ENCODE measurements around the gene ADORA1. TPM values are rescaled to one million over a fixed set of nuclear protein-coding genes. Genes with fewer than 3 reads are reported as not detected.

Gene ADORA1
- total and polyA plus RNA-seq, 10 of the 15 experiments (the other 5 are each of a cell fraction or from before 2014, with no cell fraction given): not detected

GRCh38 chr1:203199816-203200571 is 72.5 kb downstream of the ADORA1 start:
- intact Hi-C loops (cut with micrococcal nuclease; ENCODE audit: unreplicated experiment) (no loop called here), in situ Hi-C loops (cut with MboI) (no loop called here)
- Histone ChIP-seq H3K4me1 (ENCODE audit: control insufficient read depth, insufficient read depth, low read length) (no peaks in the 10 kb centered on the region), H3K27me3 (replicated peaks in 1 of 2; ENCODE audit: control insufficient read depth in 2 of 2, insufficient read depth in 2 of 2, low read length in 1 of 2) (peaks cover 0 to 5% of the 10 kb centered on the region in 2 experiments; a peak in 3 of 4 replicates), H3K27ac (ENCODE audit: control insufficient read depth, insufficient read depth) (no peak overlapping the region), H3K4me2 (ENCODE audit: control insufficient read depth, insufficient read depth) (no peak overlapping the region), H3K79me2 (ENCODE audit: control insufficient read depth, insufficient read depth, low read length) (no peaks in the 10 kb centered on the region), H4K20me1 (ENCODE audit: control insufficient read depth, insufficient read depth) (no peaks in the 10 kb centered on the region; the same call in 1 of the 2 replicates), H2AFZ (ENCODE audit: control insufficient read depth, low read depth, low read length) (no peak overlapping the region), H3K4me3 (no peak overlapping the region), H3K9ac (ENCODE audit: control insufficient read depth, insufficient read depth, low read length) (no peak overlapping the region), H3K9me3 (replicated peaks; ENCODE audit: control insufficient read depth, insufficient read depth, low read length) (no peaks in the 10 kb centered on the region), H3K36me3 (ENCODE audit: control insufficient read depth in 2 of 2, insufficient read depth in 2 of 2, low read length in 1 of 2) (no peaks in the 10 kb centered on the region)
- ChIA-PET SMC1A (ENCODE audit: uncharacterized antibody, unreplicated experiment) (interaction anchor here (1.0 to 1.6 kb wide), 3 partner anchors 10 to 18 kb away, joined by 3 to 4 read pairs (median 3); no protein-coding TSS in a partner anchor), POLR2A (no interaction called here), RAD21 (ENCODE audit: unreplicated experiment) (no interaction called here), CTCF (interaction anchor here (0.5 to 1.9 kb wide), 8 partner anchors 14 to 206 kb away, joined by 3 to 13 read pairs (median 4); no protein-coding TSS in a partner anchor)
- TF ChIP-seq ZBED1 (IDR thresholded peaks at IDR 0.05; ENCODE audit: borderline replicate concordance) (no peak), GABPA (IDR thresholded peaks at IDR 0.05; ENCODE audit: low read depth) (no peak), CHD2 (IDR thresholded peaks at IDR 0.05; ENCODE audit: borderline replicate concordance, low read depth, low read length) (no peak), HDGF (IDR thresholded peaks at IDR 0.05) (no peak), BCL11A (IDR thresholded peaks at IDR 0.05; ENCODE audit: low read depth, low read length) (no peak), MYC (IDR thresholded peaks at IDR 0.05; ENCODE audit: insufficient read depth, insufficient read length, insufficient replicate concordance, low read length, severe bottlenecking) (no peak), NBN (IDR thresholded peaks at IDR 0.05) (no peak), RB1 (IDR thresholded peaks at IDR 0.05; ENCODE audit: borderline replicate concordance) (no peak), NKRF (conservative IDR thresholded peaks at IDR 0.05) (no peak), HSF1 (IDR thresholded peaks at IDR 0.05; ENCODE audit: low read depth, low read length) (no peak), PBX3 (IDR thresholded peaks at IDR 0.05; ENCODE audit: insufficient replicate concordance, low read depth, low read length) (no peak), MAX (IDR thresholded peaks at IDR 0.05; ENCODE audit: low read depth, low read length) (no peak), ASH2L (IDR thresholded peaks at IDR 0.05; ENCODE audit: borderline replicate concordance, low read depth) (no peak), E2F8 (IDR thresholded peaks at IDR 0.05; ENCODE audit: low read depth, partially characterized antibody) (no peak)
- WGBS (ENCODE audit: insufficient coverage, insufficient replicate concordance, low lambda C conversion rate, missing lambda C conversion rate): 7% methylated on average over 8 of the region's 8 CpGs
- BruUV-seq (replicated peaks): no TSS peak
- no peak for ATAC-seq
- FAIRE-seq: no peak
- no peak for DNase-seq (ENCODE audit: low read depth, low spot score)

Measured in GM12878 (cell line).